CD4-positive, alpha-beta T cell (primary cell): ENCODE results near the gene EIPR1. TPM values are rescaled to one million over a fixed set of nuclear protein-coding genes. Genes with fewer than 3 reads are reported as not detected.

Experiments used
- ATAC-seq: fragments of 200-7000 bp; cut with Tn5 transposase; one replicate; pipeline ENCODE4 v1.10.0; 2022; ENCODE audit warnings: mild to moderate bottlenecking; ENCODE audit not compliant: poor library complexity
- CTCF ChIA-PET: fragments of 350-600 bp; sonication (Branson Sonifier 250); formaldehyde crosslinking; loops from one replicate; lab custom pipeline; 2021; ENCODE audit warnings: antibody characterized with exemption, inconsistent platforms; lab: Charles Lee
- POLR2A ChIA-PET: fragments of 350-600 bp; sonication (Branson Sonifier 250); formaldehyde crosslinking; loops from one replicate; lab custom pipeline; 2021; ENCODE audit warnings: antibody characterized with exemption, inconsistent platforms; lab: Charles Lee
- DNase-seq, 14 experiments: peaks; one replicate each; pipeline ENCODE4 v3.0.0-alpha.2; 2013 to 2020; ENCODE audit warnings: mixed read lengths in 2 of 14
- H3K27ac ChIP-seq, 2 donors: one replicate each; pipeline versions ENCODE4 v1.5.1 to v1.7.0; 2013; ENCODE audit warnings: low read length in 2 of 2, low read depth in 1 of 2, mild to moderate bottlenecking in 1 of 2
- H3K27me3 ChIP-seq, 2 experiments: 1 replicate in 1 of 2; 2 replicates in 1 of 2; pipeline versions ENCODE4 v1.6.1 to v1.7.0; 2013; ENCODE audit warnings: low read length in 2 of 2, control low read depth in 1 of 2, mild to moderate bottlenecking in 1 of 2, moderate library complexity in 1 of 2; ENCODE audit not compliant: insufficient read depth in 2 of 2, control insufficient read depth in 1 of 2
- H3K36me3 ChIP-seq: one replicate; pipeline ENCODE4 v1.6.1; 2013; ENCODE audit warnings: low read length, control low read depth; ENCODE audit not compliant: insufficient read depth
- H3K4me1 ChIP-seq: one replicate; pipeline ENCODE4 v1.6.1; 2013; ENCODE audit warnings: low read length, control low read depth; ENCODE audit not compliant: insufficient read depth
- H3K4me3 ChIP-seq: one replicate; pipeline ENCODE4 v1.5.1; 2013; ENCODE audit warnings: mild to moderate bottlenecking, low read length, moderate library complexity
- H3K9me3 ChIP-seq, 2 experiments: 1 replicate in 1 of 2; 2 replicates in 1 of 2; pipeline versions ENCODE4 v1.6.1 to v1.7.0; 2013; ENCODE audit warnings: low read length in 2 of 2, mild to moderate bottlenecking in 2 of 2, control low read depth in 1 of 2, moderate library complexity in 1 of 2; ENCODE audit not compliant: control insufficient read depth in 1 of 2, insufficient read depth in 1 of 2
- H3K27ac Mint-ChIP-seq: one replicate; pipeline ENCODE4 v1.8.0; 2020; ENCODE audit warnings: mixed read lengths
- H3K27me3 Mint-ChIP-seq: one replicate; pipeline ENCODE4 v1.8.0; 2021; ENCODE audit warnings: mixed read lengths
- H3K36me3 Mint-ChIP-seq: one replicate; pipeline ENCODE4 v1.8.0; 2021; ENCODE audit warnings: low read depth, mixed read lengths
- H3K4me1 Mint-ChIP-seq: one replicate; pipeline ENCODE4 v1.8.0; 2021; ENCODE audit warnings: low read depth, mixed read lengths
- H3K4me3 Mint-ChIP-seq: one replicate; pipeline ENCODE4 v1.8.0; 2020; ENCODE audit warnings: mild to moderate bottlenecking, mixed read lengths
- H3K9me3 Mint-ChIP-seq: one replicate; pipeline ENCODE4 v1.8.0; 2020; ENCODE audit warnings: mixed read lengths
- CTCF ChIP-seq: fragments of 200-600 bp; IDR thresholded peaks from one replicate; pipeline ENCODE4 v1.8.0; 2022; ENCODE audit warnings: antibody characterized with exemption, mild to moderate bottlenecking
- intact Hi-C, 2 experiments: fragments of 100-400 bp; cut with DNase I in 1 of 2; cut with micrococcal nuclease in 1 of 2; formaldehyde crosslinking; loops; one replicate each; pipeline versions ENCODE4 v1.15.1 to v1.9.0; 2023 to 2025; cut with DNase I, micrococcal nuclease
- total RNA-seq, 174 experiments: library from RNA in 2 of 174; stranded (reverse) in 2 of 174; gene quantifications; one replicate each; pipeline ENCODE4 v1.2.3 and lab custom pipeline; 2021 to 2026

The EIPR1 gene
- total RNA-seq, 2 experiments from 2014 or later, result 11.0 to 12.4 TPM

GRCh38 chr2:3283206-3283605 is 94.4 kb downstream of the EIPR1 start:
- DNase-seq, result no peak
- TF ChIP-seq CTCF, result no peak
- H3K4me1 Mint-ChIP-seq, result no peaks in the 10 kb centered on the region
- Histone ChIP-seq H3K4me1 (no peaks in the 10 kb centered on the region), H3K36me3 (peaks cover 14% of the 10 kb centered on the region), H3K27ac (no peak overlapping the region), H3K27me3 (no peaks in the 10 kb centered on the region), H3K9me3 (peaks cover 0 to 15% of the 10 kb centered on the region in 2 experiments), H3K4me3 (no peak overlapping the region)
- no peaks in the 10 kb centered on the region for H3K9me3 Mint-ChIP-seq
- H3K27me3 Mint-ChIP-seq, result no peaks in the 10 kb centered on the region
- CTCF ChIA-PET, result no interaction called here
- intact Hi-C loops, result no loop called here
- H3K27ac Mint-ChIP-seq, result no peak overlapping the region
- ATAC-seq, result no peak
- POLR2A ChIA-PET, result no interaction called here
- H3K4me3 Mint-ChIP-seq, result no peak overlapping the region
- peaks cover 31% of the 10 kb centered on the region for H3K36me3 Mint-ChIP-seq

- no peaks in the 10 kb centered on the region for H3K9me3 Mint-ChIP-seq
These were observed 95.3 kb downstream of the EIPR1 start for GRCh38 chr2:3282056-3282998.

More at GRCh38 chr2:3282056-3282998, 95.3 kb downstream of the EIPR1 start:
- Histone ChIP-seq H3K4me3 (no peak overlapping the region), H3K36me3 (peaks cover 14% of the 10 kb centered on the region), H3K27me3 (no peaks in the 10 kb centered on the region), H3K27ac (no peak overlapping the region), H3K4me1 (no peaks in the 10 kb centered on the region), H3K9me3 (peaks cover 0 to 16% of the 10 kb centered on the region in 2 experiments)
- TF ChIP-seq CTCF, result no peak
- intact Hi-C loops, result no loop called here
- POLR2A ChIA-PET, result no interaction called here
- DNase-seq, result no peak
- no peak for ATAC-seq
- Mint-ChIP-seq H3K4me3 (no peak overlapping the region), H3K36me3 (peaks cover 38% of the 10 kb centered on the region), H3K27ac (no peak overlapping the region), H3K4me1 (no peaks in the 10 kb centered on the region), H3K27me3 (no peaks in the 10 kb centered on the region)
- CTCF ChIA-PET, result no interaction called here
